IMR-90 (cell line): ENCODE results near the gene TRIM37.

ENCODE experiments used
- CHD1 ChIP-seq: IDR thresholded peaks from 2 replicates; pipeline ENCODE4 v1.6.1; 2012; ENCODE audit warnings: low read depth, low read length, improper control_type of control experiment
- ELK1 ChIP-seq: fragments of 150-350 bp; IDR thresholded peaks from 2 replicates; pipeline ENCODE4 v1.6.1; 2016; ENCODE audit warnings: low read depth, mild to moderate bottlenecking, low read length, moderate library complexity, borderline replicate concordance
- MAFK ChIP-seq: IDR thresholded peaks from 2 replicates; pipeline ENCODE4 v1.6.1; 2012; ENCODE audit warnings: low read depth, low read length, improper control_type of control experiment
- POLR2A ChIP-seq: IDR thresholded peaks from 2 replicates; pipeline ENCODE4 v1.6.1; 2012; ENCODE audit warnings: mild to moderate bottlenecking, low read depth, low read length
- RAD21 ChIP-seq: IDR thresholded peaks from 2 replicates; pipeline ENCODE4 v1.6.1; 2012; ENCODE audit warnings: low read length, improper control_type of control experiment
- RCOR1 ChIP-seq: IDR thresholded peaks from 2 replicates; pipeline ENCODE4 v1.6.1; 2012; ENCODE audit warnings: mild to moderate bottlenecking, low read length, improper control_type of control experiment; ENCODE audit not compliant: insufficient replicate concordance
- RFX5 ChIP-seq: IDR thresholded peaks from 2 replicates; pipeline ENCODE4 v1.8.0; 2012; ENCODE audit warnings: low read depth, mild to moderate bottlenecking, low read length, moderate library complexity
- TF ChIP-seq, protein P1 (sequence below): conservative IDR thresholded peaks from 2 replicates; pipeline ENCODE4 v1.5.1; 2012; ENCODE audit warnings: mild to moderate bottlenecking, low read depth, low read length, improper control_type of control experiment

DNA sequence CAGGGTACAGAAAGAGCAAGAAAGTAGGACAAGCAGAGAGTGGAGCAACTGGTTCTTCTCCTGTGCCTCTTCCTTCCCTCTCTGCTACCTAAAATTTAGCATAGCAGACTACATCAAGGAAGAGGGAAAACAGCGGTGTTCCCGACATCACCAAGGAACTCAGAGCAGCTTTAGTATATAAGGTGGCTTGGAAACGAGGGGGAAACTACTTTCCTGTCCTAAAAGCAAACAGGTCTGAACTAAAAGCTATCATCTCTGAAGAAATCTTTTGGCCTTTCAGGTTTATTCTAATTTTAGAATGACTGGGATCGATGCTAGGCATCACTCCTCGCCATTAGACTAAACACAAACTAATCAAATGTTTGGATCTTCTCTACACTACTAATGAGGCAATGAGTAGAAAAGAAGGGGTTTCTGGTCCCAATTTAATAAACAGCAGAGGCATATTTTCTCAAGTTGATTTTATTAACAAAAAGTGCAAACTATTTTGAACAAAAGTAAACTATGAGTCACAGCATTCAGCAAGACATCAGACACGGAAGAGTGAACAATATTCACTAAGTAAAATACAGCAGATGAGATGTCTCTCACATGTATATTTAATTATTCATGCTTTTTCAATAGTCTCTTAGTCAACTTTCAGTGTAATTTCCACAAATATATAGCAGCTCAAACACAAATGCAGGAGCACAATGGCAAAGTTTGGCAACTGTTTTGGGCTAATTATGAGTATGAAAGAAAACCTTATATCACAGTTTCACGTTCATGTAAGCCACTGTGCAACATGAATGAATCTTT is 108.7 kb downstream of the TRIM37 start:
- TF ChIP-seq, protein P1, sequence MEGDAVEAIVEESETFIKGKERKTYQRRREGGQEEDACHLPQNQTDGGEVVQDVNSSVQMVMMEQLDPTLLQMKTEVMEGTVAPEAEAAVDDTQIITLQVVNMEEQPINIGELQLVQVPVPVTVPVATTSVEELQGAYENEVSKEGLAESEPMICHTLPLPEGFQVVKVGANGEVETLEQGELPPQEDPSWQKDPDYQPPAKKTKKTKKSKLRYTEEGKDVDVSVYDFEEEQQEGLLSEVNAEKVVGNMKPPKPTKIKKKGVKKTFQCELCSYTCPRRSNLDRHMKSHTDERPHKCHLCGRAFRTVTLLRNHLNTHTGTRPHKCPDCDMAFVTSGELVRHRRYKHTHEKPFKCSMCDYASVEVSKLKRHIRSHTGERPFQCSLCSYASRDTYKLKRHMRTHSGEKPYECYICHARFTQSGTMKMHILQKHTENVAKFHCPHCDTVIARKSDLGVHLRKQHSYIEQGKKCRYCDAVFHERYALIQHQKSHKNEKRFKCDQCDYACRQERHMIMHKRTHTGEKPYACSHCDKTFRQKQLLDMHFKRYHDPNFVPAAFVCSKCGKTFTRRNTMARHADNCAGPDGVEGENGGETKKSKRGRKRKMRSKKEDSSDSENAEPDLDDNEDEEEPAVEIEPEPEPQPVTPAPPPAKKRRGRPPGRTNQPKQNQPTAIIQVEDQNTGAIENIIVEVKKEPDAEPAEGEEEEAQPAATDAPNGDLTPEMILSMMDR = no peak
- TF ChIP-seq RCOR1 = no peak
- TF ChIP-seq MAFK = no peak
- no peak for TF ChIP-seq RAD21
- no peak for TF ChIP-seq POLR2A
- TF ChIP-seq RFX5 = no peak
- TF ChIP-seq CHD1 = no peak
- no peak for TF ChIP-seq ELK1
